ENCODE measurements around the gene KIAA1671. TPM values are rescaled to one million over a fixed set of nuclear protein-coding genes. Genes with fewer than 3 reads are reported as not detected.
A peak's percentile ranks its signal among the peaks of the same experiment; 100 is the strongest.

The KIAA1671 gene
- total RNA-seq, 1 experiment from 2014 or later: 68.1 TPM

GRCh38 chr22:25167834-25168601 is 215.5 kb downstream of the KIAA1671 start:
- peak; percentile 77 for DNase-seq (ENCODE audit: unreplicated experiment)
- no peak for TF ChIP-seq CTCF (IDR thresholded peaks at IDR 0.05; ENCODE audit: unreplicated experiment)
- POLR2A ChIA-PET: interaction anchor here (1.3 to 4.7 kb wide), 3 partner anchors 13 to 34 kb away, joined by 3 to 15 read pairs (median 10); no protein-coding TSS in a partner anchor
- CTCF ChIA-PET: interaction anchor here (0.5 to 2.3 kb wide), 6 partner anchors 8 to 605 kb away, joined by 3 to 8 read pairs (median 4); no protein-coding TSS in a partner anchor
- H3K27ac Mint-ChIP-seq (ENCODE audit: low read depth, unreplicated experiment): no peak overlapping the region
- no TSS peak for BruUV-seq (replicated peaks)
- peaks cover 48% of the 10 kb centered on the region for H3K36me3 Mint-ChIP-seq (ENCODE audit: insufficient read depth, unreplicated experiment)
- intact Hi-C loops (cut with micrococcal nuclease): loop anchor here (5.0 kb wide), 1 partner anchor 56 kb away; no protein-coding TSS in a partner anchor
- H3K9me3 Mint-ChIP-seq (ENCODE audit: unreplicated experiment): no peaks in the 10 kb centered on the region
- H3K4me1 Mint-ChIP-seq (ENCODE audit: insufficient read depth, unreplicated experiment): peaks cover 45% of the 10 kb centered on the region
- no peaks in the 10 kb centered on the region for H3K27me3 Mint-ChIP-seq (ENCODE audit: insufficient read depth, unreplicated experiment)
- no peak overlapping the region for H3K4me3 Mint-ChIP-seq (ENCODE audit: unreplicated experiment)

- no TSS peak for BruUV-seq (replicated peaks)
- peak; percentile 82 for DNase-seq (ENCODE audit: unreplicated experiment)
- peak overlapping the region; percentile 54 for H3K27ac Mint-ChIP-seq (ENCODE audit: low read depth, unreplicated experiment)
- peaks cover 45% of the 10 kb centered on the region for H3K4me1 Mint-ChIP-seq (ENCODE audit: insufficient read depth, unreplicated experiment)
- no peak overlapping the region for H3K4me3 Mint-ChIP-seq (ENCODE audit: unreplicated experiment)
- intact Hi-C loops (cut with micrococcal nuclease): loop anchor here (5.0 kb wide), 1 partner anchor 57 kb away; no protein-coding TSS in a partner anchor
- H3K36me3 Mint-ChIP-seq (ENCODE audit: insufficient read depth, unreplicated experiment): peaks cover 59% of the 10 kb centered on the region
- no peaks in the 10 kb centered on the region for H3K9me3 Mint-ChIP-seq (ENCODE audit: unreplicated experiment)
- no peaks in the 10 kb centered on the region for H3K27me3 Mint-ChIP-seq (ENCODE audit: insufficient read depth, unreplicated experiment)
- POLR2A ChIA-PET: interaction anchor here (0.8 to 4.7 kb wide), 3 partner anchors 8 to 21 kb away, joined by 3 to 15 read pairs (median 3); no protein-coding TSS in a partner anchor
- CTCF ChIA-PET: interaction anchor here (0.6 to 3.3 kb wide), 4 partner anchors 33 to 196 kb away, joined by 3 to 20 read pairs (median 3); no protein-coding TSS in a partner anchor
- TF ChIP-seq CTCF (IDR thresholded peaks at IDR 0.05; ENCODE audit: unreplicated experiment): no peak
Measured at GRCh38 chr22:25169278-25170031, 216.9 kb downstream of the KIAA1671 start.

- Mint-ChIP-seq H3K4me1 (ENCODE audit: insufficient read depth, unreplicated experiment) (peaks cover 35% of the 10 kb centered on the region), H3K27ac (ENCODE audit: low read depth, unreplicated experiment) (peak overlapping the region; percentile 54), H3K27me3 (ENCODE audit: insufficient read depth, unreplicated experiment) (no peaks in the 10 kb centered on the region), H3K4me3 (ENCODE audit: unreplicated experiment) (no peak overlapping the region), H3K36me3 (ENCODE audit: insufficient read depth, unreplicated experiment) (peaks cover 63% of the 10 kb centered on the region), H3K9me3 (ENCODE audit: unreplicated experiment) (no peaks in the 10 kb centered on the region)
- intact Hi-C loops (cut with micrococcal nuclease): no loop called here
- no TSS peak for BruUV-seq (replicated peaks)
- POLR2A ChIA-PET: interaction anchor here (0.6 to 4.7 kb wide), 3 partner anchors 9 to 1159 kb away, joined by 3 to 15 read pairs (median 5); partner anchors contain the start of gene CABIN1
- no peak for DNase-seq (ENCODE audit: unreplicated experiment)
- CTCF ChIA-PET: interaction anchor here (0.6 to 3.3 kb wide), 4 partner anchors 59 to 232 kb away, joined by 3 to 20 read pairs (median 5); no protein-coding TSS in a partner anchor
- TF ChIP-seq CTCF (IDR thresholded peaks at IDR 0.05; ENCODE audit: unreplicated experiment): no peak
Measured at GRCh38 chr22:25170426-25170980, 218.0 kb downstream of the KIAA1671 start.

Data from MCF 10A (cell line).